Measurements from ENCODE around the gene AGAP9.
"Not testable (repeated sequence)": the region's sequence is repeated elsewhere in the genome, so short reads cannot be mapped to it uniquely, and the experiment has no call there.

AGAP9 gene

DNA sequence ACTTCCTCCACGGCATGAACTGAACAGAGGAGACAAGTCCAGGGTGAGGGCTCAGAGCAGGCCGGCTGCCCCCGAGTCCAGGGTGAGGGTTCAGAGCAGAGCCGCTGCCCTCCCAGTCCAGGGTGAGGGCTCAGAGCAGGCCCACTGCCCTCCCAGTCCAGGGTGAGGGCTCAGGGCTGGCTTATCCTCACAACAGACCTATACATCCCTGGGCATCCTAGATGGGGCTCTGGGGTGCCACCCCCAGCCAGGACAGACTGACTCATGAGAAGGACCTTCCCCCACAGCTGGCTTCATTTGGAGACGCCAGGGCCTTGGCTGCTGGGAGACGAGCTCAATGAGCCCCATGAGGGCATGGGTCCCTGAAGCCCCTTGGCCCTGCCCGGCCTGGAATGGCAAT is 33.8 kb downstream of the AGAP9 start:
- H3K4me3 ChIP-seq (ENCODE audit: low read depth, low read length): not testable (repeated sequence)

DNA sequence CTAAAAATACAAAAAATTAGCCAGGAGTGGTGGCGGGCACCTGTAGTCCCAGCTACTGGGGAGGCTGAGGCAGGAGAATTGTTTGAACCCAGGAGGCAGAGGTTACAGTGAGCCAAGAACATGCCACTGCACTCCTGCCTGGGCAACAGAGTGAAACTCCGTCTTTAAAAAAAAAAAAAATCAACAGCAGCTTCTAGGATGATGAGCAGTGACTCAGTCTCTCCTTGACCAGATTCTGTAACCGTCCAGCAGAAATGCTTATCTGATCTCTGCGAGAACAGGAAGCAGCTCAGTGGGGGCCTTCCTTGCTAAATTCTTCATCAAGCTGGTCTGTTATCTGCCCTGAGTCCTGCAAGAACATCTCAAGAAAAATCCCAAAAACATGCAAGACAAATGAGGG is 37.5 kb downstream of the AGAP9 start:
- H3K4me3 ChIP-seq (ENCODE audit: low read depth, low read length): not testable (repeated sequence)

- H3K4me3 ChIP-seq (ENCODE audit: low read depth, low read length): not testable (repeated sequence)
These were observed 38.7 kb downstream of the AGAP9 start for GRCh38 chr10:47484786-47485185.

- H3K4me3 ChIP-seq (ENCODE audit: low read depth, low read length): not testable (repeated sequence)
These were observed 39.5 kb downstream of the AGAP9 start, which contains the start of gene ANXA8 for GRCh38 chr10:47483923-47484322. TSS of gene ANXA8 (minus strand) at chr10:47484115. CDS start at chr10:47483933, 182 bp downstream.

DNA sequence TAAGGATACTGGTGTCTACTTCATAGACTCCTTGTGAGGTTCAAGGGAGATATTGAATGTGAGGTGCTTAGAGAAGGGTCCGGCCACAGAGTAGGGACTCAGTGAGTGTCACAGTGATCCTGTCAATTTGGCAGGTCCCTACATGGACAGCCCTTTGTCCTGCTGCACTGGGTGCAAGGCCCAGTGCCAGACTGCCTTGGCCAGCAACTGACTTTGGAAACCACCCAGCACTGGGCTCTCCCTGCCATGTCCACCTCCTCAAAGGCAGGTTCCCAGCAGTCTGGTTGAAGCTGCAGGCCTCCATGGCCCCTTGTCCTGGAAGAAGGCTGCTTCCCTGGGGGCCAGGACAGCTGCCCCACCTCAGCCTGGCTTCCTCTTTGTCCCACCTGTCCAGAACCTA is 41.1 kb downstream of the AGAP9 start:
- not testable (repeated sequence) for H3K4me3 ChIP-seq (ENCODE audit: low read depth, low read length)

DNA sequence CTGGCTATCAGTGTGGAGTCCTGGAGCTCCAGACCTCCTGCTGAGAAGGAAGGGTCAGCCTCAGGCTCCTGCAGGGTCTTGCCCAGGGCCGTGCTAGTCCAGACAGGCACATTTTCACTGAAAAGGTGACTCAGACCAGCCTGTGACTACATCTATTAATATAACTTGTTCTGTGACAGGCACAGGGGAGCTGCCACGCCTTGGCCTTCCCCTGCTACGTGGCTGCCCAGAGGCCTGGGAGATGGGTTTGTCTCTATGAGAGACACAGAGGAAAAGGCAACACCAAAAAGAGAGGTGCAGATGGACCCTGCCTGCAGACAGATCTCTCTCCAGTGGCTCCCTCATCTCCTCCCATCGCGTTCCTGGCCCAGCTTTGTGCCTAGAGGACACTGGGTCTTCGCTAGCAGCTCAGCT is 41.7 kb downstream of the AGAP9 start:
- not testable (repeated sequence) for H3K4me3 ChIP-seq (ENCODE audit: low read depth, low read length)

DNA sequence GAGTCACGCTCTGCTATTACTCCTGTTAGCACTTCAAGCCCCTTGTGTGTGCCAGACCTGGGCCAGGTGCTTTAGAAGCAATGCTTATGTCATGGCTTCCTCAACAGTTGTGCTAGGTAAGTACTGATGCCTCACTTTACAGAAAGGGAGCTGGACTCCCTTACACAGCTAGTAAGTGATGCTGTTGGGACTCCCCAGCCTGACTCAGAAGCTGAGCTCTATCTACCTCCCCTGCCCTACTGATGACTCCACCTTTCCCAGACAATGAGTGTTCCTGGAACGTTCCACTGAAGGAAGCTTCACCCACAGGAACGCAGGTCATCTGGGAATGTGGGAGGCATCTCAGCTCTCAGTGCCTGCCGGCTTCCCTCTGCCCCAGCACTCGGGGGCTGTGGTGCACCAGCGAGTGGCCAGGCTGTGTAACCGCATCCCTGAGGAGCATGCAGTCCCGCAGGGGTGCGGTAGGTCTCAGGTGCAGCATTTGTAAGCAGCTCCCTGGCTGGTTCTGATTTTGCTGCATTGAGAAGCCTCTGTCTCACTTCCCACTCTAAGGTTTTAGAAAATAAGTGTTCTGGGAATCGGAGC is 42.2 kb downstream of the AGAP9 start:
- not testable (repeated sequence) for H3K4me3 ChIP-seq (ENCODE audit: low read depth, low read length)

GRCh38 chr10:47480133-47480532 is 43.3 kb downstream of the AGAP9 start:
- not testable (repeated sequence) for H3K4me3 ChIP-seq (ENCODE audit: low read depth, low read length)

GRCh38 chr10:47478114-47478513 is 45.3 kb downstream of the AGAP9 start:
- not testable (repeated sequence) for H3K4me3 ChIP-seq (ENCODE audit: low read depth, low read length)

GRCh38 chr10:47477078-47477477 is 46.4 kb downstream of the AGAP9 start:
- H3K4me3 ChIP-seq (ENCODE audit: low read depth, low read length): not testable (repeated sequence)

GRCh38 chr10:47475101-47475500 is 48.3 kb downstream of the AGAP9 start:
- H3K4me3 ChIP-seq (ENCODE audit: low read depth, low read length): not testable (repeated sequence)

- not testable (repeated sequence) for H3K4me3 ChIP-seq (ENCODE audit: low read depth, low read length)
These were observed 49.9 kb downstream of the AGAP9 start for GRCh38 chr10:47473516-47473915.

DNA sequence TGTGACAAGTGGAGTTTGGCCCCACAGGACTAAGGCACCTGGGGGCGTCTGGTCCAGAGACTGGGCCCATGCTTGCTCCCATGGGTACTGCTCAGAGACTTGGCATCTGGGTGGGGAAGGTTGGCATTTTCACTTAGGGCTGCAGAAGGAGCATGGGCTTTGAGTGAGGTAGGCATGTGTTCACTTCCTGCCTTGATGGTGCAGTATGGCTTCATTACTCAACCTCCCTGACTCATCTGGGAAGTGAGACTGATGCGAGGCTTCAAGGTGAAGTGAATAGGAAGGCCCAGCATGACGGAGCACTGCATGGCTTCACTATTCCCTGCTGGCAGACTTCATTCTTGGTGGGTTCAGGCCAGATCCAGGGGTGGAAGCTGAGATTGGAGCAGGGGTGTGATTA is 50.8 kb downstream of the AGAP9 start:
- H3K4me3 ChIP-seq (ENCODE audit: low read depth, low read length): not testable (repeated sequence)

GRCh38 chr10:47472072-47472471 is 51.4 kb downstream of the AGAP9 start:
- not testable (repeated sequence) for H3K4me3 ChIP-seq (ENCODE audit: low read depth, low read length)

GRCh38 chr10:47468731-47469528 is 54.5 kb downstream of the AGAP9 start:
- H3K4me3 ChIP-seq (ENCODE audit: low read depth, low read length): not testable (repeated sequence)

DNA sequence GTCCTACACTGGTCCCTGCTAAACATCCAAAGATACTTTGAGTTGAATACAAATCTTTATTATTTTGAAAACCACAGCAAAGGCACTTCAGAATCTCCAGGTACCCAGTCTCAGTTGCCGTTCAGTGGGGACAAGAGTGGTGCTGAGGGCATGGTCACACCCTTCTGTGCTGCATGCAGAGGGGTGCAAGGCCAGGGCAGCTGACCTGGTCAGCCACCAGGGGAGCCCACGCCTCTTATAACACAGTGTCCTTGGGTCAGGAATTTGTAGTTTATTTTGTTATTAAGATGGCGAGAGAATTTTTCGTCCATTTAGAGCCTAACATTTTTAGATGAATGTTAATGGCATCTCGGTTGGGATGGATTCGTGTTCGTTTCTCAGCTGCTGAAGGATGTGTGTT is 55.5 kb downstream of the AGAP9 start:
- not testable (repeated sequence) for H3K4me3 ChIP-seq (ENCODE audit: low read depth, low read length)

- not testable (repeated sequence) for H3K4me3 ChIP-seq (ENCODE audit: low read depth, low read length)
These were observed 56.0 kb downstream of the AGAP9 start for GRCh38 chr10:47467458-47467857.

DNA sequence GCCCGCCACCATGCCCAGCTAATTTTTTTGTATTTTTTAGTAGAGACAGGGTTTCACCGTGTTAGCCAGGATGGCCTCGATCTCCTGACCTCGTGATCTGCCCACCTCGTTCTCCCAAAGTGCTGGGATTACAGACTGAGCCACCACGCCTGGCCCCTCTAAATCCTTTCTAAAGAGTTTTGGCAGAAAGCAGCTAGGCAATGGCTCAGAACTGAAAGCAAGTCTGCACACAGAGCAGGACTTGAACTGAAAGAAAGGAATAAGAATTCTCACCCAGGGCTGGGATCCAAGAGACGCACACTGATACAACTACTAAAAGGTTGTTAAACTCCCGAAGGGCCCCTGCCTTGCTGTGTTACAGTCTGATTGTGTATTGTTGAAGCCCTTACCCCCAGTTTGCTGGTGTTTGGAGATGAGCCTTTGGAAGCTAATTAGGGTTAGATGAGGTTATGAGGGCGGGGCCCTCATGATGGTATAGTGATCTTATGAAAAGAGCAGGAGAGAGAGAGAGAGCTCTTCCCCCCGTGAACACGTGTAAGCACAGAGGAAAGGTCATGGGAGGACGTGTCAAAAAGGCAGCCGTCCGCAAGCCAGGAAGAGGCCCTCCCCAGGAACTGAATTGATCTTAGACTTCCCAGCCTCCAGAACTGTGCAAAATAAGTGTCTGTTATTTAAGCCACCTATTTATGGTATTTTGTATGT is 58.1 kb downstream of the AGAP9 start:
- not testable (repeated sequence) for H3K4me3 ChIP-seq (ENCODE audit: low read depth, low read length)

DNA sequence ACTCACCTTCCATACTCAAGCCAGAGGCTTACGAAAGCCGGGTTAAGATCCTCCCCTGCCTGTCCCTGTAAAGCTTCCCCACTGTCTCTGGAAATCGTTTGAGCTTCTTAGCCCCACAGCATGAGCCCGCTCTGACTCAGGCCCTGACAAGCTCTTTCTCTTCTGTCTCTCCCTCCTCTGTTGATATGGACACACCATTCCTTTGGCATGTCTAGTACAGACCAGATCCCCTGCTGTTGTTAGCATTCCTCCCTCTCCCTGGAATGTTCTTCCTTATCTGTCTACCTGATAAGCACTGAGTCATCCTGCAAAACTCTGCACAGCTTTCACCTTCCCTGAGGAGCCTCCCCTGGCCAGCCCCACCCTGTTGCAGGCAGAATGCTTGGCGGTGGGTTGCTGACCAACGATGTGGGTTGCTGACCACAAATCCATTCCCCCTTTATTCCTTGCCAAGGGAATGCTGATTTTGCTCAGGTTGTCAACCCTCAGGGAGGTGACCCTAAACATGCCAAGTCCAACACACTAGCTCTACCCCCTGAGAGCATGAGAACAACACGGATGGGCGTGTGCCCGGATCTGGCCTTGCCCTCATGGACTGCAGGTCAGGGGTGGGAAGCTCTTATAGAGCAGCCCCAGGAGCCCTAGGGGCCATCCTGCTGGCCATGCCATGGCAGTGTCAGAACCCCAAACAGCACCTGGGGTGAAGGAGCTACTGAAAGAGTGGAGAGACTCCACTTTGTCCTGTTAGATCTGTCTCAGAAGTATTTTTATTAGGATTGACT is 60.7 kb downstream of the AGAP9 start:
- H3K4me3 ChIP-seq (ENCODE audit: low read depth, low read length): not testable (repeated sequence)

DNA sequence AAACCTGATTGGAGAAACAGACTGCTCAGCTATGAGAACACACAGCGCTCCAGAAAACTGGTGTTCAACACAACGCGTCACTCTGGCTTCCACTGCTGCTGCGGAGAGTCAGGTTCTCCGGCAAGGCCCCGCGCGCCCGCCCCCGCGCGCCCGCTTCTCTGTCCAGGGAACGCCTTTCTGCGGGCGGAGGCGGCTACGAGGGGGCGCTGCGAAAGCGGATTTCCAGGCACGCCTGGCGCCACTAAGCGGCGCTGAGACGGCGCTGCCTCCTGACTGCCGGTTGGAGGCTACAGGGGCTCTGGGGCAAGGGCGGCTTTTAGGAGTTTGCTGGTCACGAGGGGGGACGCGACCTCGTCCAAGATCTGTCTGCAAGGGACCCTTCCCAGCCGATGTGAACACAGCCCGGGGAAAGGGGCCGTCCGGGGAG is 62.2 kb downstream of the AGAP9 start:
- not testable (repeated sequence) for H3K4me3 ChIP-seq (ENCODE audit: low read depth, low read length)

Data from GM12875 (cell line).